ENCODE results near the gene ACP4.

Gene ACP4

DNA sequence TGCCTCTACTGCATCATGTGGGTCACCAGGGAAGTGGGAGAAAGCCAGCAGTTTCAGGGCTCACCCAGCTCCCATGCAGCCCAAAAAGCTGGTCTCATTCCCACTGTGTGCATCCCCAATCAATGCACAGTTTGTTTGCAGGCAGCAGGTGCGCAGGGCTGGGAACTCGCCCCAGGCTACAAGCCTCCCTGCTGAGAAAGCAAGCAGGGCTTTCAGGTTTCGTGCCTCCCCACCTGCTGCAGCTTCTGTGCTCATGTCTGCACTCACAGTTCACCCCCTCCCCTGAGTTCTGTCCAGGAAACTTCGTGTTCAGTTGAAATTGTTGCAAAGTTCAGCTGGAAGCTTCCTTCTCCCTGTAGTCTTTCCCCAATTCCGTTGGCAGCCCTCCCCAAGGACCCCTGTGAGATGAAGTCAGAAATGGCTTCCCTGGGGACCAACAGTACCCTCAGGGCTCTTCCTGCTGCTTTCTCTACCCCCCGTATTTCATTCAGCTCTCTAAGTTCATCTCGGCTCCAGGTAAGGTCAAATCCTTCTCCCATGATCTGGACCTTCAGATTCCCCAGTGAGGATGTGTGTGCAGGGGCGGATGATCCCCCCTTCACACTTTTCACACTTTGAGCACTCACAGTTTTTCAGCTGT lies 54.2 kb downstream of the ACP4 start:
- no peak for DNase-seq (ENCODE audit: low read depth)
